ENCODE results near the gene N4BP3.
"Not testable (repeated sequence)": the region's sequence is repeated elsewhere in the genome, so short reads cannot be mapped to it uniquely, and the experiment has no call there.

Gene N4BP3

GRCh38 chr5:178113141-178113787, at the start of gene N4BP3:
TSS of gene N4BP3 (plus strand) at chr5:178113532. CDS start at chr5:178119584, 6,052 bp downstream.
- no peak for DNase-seq

- DNase-seq: no peak
These were observed 45.6 kb upstream of the N4BP3 start for GRCh38 chr5:178067755-178068154.

GRCh38 chr5:178068293-178068692, 45.0 kb upstream of the N4BP3 start:
- DNase-seq: peak; percentile 57

GRCh38 chr5:178069909-178070308, 43.4 kb upstream of the N4BP3 start:
- peak; percentile 15 for DNase-seq

- DNase-seq: no peak
These were observed 42.2 kb upstream of the N4BP3 start for GRCh38 chr5:178071108-178071507.

GRCh38 chr5:178072749-178073148, 40.6 kb upstream of the N4BP3 start:
- DNase-seq: no peak

- no peak for DNase-seq
These were observed 38.9 kb upstream of the N4BP3 start for GRCh38 chr5:178074266-178074952.

GRCh38 chr5:178076965-178077364, 36.4 kb upstream of the N4BP3 start:
- not testable (repeated sequence) for DNase-seq

GRCh38 chr5:178077751-178078150, 35.6 kb upstream of the N4BP3 start:
- DNase-seq: no peak

- no peak for DNase-seq
These were observed 34.9 kb upstream of the N4BP3 start for GRCh38 chr5:178078197-178079010.

- no peak for DNase-seq
These were observed 33.3 kb upstream of the N4BP3 start for GRCh38 chr5:178080056-178080455.

GRCh38 chr5:178080618-178081410, 32.5 kb upstream of the N4BP3 start:
- DNase-seq: no peak

GRCh38 chr5:178081571-178082243, 31.6 kb upstream of the N4BP3 start:
- DNase-seq: no peak

GRCh38 chr5:178083922-178084321, 29.4 kb upstream of the N4BP3 start:
- no peak for DNase-seq

GRCh38 chr5:178085316-178085715, 28.0 kb upstream of the N4BP3 start:
- DNase-seq: no peak

- no peak for DNase-seq
These were observed 27.1 kb upstream of the N4BP3 start for GRCh38 chr5:178086266-178086665.

- not testable (repeated sequence) for DNase-seq
These were observed 26.1 kb upstream of the N4BP3 start for GRCh38 chr5:178087199-178087598.

GRCh38 chr5:178090856-178091255, 22.5 kb upstream of the N4BP3 start:
- DNase-seq: no peak

- DNase-seq: no peak
These were observed 20.2 kb upstream of the N4BP3 start for GRCh38 chr5:178093134-178093533.

GRCh38 chr5:178094345-178094744, 19.0 kb upstream of the N4BP3 start:
- DNase-seq: no peak

- DNase-seq: no peak
These were observed 14.6 kb upstream of the N4BP3 start for GRCh38 chr5:178098685-178099084.

GRCh38 chr5:178103612-178104011, 9.7 kb upstream of the N4BP3 start:
- no peak for DNase-seq

Measured in NCI-H1092 (cell line).